Lower lobe of right lung (tissue), 2 donors: ENCODE data around the gene CD209. TPM values are rescaled to one million over a fixed set of nuclear protein-coding genes. Genes with fewer than 3 reads are reported as not detected.
A peak's percentile ranks its signal among the peaks of the same experiment; 100 is the strongest.

Experiments
- ATAC-seq, 2 donors: fragments of 200-7000 bp; cut with Tn5 transposase; one replicate each; pipeline ENCODE4 v1.9.1; 2020 to 2022; ENCODE audit warnings: mild to moderate bottlenecking in 2 of 2, moderate library complexity in 2 of 2
- DNase-seq: peaks from one replicate; pipeline ENCODE4 v3.0.0-alpha.2; 2020
- H3K27ac ChIP-seq: fragments of 200-600 bp; one replicate; pipeline ENCODE4 v1.8.0; 2022
- H3K27me3 ChIP-seq: fragments of 200-600 bp; one replicate; pipeline ENCODE4 v1.8.0; 2022; ENCODE audit warnings: low read depth
- H3K36me3 ChIP-seq: fragments of 200-600 bp; one replicate; pipeline ENCODE4 v1.8.0; 2022; ENCODE audit warnings: mild to moderate bottlenecking
- H3K4me1 ChIP-seq: fragments of 200-600 bp; one replicate; pipeline ENCODE4 v1.8.0; 2022
- H3K4me3 ChIP-seq: fragments of 200-600 bp; one replicate; pipeline ENCODE4 v1.8.0; 2022; ENCODE audit warnings: mild to moderate bottlenecking
- H3K9me3 ChIP-seq: fragments of 200-600 bp; one replicate; pipeline ENCODE4 v1.8.0; 2022
- intact Hi-C: fragments of 100-400 bp; cut with DNase I; formaldehyde crosslinking; loops from one replicate; pipeline ENCODE4 v1.11.0; 2022
- total RNA-seq: library from RNA; stranded (reverse); fragmentation: NEBNext Ultra II Directional; extraction: Animal tissue kit (Norgen Biotek cat#: 25700); gene quantifications from one replicate; pipeline ENCODE4 v1.2.1, GENCODE V29; 2021
- TF ChIP-seq, protein P1 (sequence below): fragments of 200-600 bp; IDR thresholded peaks from one replicate; pipeline ENCODE4 v1.8.0; 2022; ENCODE audit warnings: antibody characterized with exemption, mild to moderate bottlenecking
- donor health status: DM: no; HTN: yes; CAD: no; lungs with severe emphysema.

CD209 gene
- total RNA-seq, 1 donor from 2014 or later, result 18.8 TPM

DNA sequence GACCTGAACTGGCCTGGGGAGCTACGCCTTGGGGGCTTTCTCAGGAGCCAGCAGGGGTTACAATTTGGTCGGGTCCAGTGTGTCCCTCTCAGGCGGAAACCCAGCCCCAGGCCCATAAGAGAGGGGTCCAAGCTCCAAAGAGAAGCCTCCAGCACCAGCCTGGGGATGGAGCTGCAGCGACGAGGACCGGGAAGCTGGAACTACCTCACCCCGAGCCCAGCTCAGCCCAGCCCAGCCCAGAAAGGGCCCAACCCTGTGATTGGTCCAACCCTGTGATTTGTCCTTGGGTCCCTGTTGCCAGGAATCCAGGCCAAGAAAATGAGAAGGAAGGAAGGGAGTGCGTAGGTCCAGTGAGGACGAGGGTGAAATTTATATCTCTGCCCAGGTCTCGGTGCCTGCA, 39.8 kb upstream of the CD209 start:
- TF ChIP-seq, protein P1, sequence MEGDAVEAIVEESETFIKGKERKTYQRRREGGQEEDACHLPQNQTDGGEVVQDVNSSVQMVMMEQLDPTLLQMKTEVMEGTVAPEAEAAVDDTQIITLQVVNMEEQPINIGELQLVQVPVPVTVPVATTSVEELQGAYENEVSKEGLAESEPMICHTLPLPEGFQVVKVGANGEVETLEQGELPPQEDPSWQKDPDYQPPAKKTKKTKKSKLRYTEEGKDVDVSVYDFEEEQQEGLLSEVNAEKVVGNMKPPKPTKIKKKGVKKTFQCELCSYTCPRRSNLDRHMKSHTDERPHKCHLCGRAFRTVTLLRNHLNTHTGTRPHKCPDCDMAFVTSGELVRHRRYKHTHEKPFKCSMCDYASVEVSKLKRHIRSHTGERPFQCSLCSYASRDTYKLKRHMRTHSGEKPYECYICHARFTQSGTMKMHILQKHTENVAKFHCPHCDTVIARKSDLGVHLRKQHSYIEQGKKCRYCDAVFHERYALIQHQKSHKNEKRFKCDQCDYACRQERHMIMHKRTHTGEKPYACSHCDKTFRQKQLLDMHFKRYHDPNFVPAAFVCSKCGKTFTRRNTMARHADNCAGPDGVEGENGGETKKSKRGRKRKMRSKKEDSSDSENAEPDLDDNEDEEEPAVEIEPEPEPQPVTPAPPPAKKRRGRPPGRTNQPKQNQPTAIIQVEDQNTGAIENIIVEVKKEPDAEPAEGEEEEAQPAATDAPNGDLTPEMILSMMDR, result no peak
- peaks cover 41% of the 10 kb centered on the region for H3K27me3 ChIP-seq
- intact Hi-C loops, result no loop called here
- H3K9me3 ChIP-seq, result no peaks in the 10 kb centered on the region
- H3K36me3 ChIP-seq, result no peaks in the 10 kb centered on the region
- DNase-seq, result no peak
- ATAC-seq, result no peak
- H3K4me1 ChIP-seq, result peaks cover 12% of the 10 kb centered on the region
- no peak overlapping the region for H3K27ac ChIP-seq
- peak overlapping the region; percentile 29 for H3K4me3 ChIP-seq

DNA sequence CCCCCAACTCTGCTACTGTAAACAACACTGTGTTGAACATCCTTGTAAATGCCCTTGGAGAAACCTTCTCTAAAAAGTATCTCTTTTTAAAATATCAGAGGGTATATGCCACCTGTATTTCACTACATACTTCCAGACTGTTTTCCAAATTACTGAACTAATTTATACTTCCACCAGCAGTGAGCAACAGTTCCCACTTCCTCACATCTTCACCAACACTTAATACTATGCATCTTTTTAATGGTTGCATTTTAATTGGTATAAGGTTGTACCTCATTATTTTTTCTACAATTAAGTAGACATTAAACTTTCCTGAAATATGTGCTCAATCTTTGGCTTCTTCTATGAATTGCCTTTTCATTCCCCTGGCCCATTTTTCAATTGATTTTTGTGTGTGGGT, 37.5 kb upstream of the CD209 start:
- H3K36me3 ChIP-seq, result no peaks in the 10 kb centered on the region
- H3K4me3 ChIP-seq, result no peak overlapping the region
- H3K9me3 ChIP-seq, result no peaks in the 10 kb centered on the region
- ATAC-seq, result no peak
- H3K27me3 ChIP-seq, result peaks cover 31% of the 10 kb centered on the region
- TF ChIP-seq, protein P1, result no peak
- peaks cover 12% of the 10 kb centered on the region for H3K4me1 ChIP-seq
- DNase-seq, result no peak
- intact Hi-C loops, result no loop called here
- H3K27ac ChIP-seq, result no peak overlapping the region

DNA sequence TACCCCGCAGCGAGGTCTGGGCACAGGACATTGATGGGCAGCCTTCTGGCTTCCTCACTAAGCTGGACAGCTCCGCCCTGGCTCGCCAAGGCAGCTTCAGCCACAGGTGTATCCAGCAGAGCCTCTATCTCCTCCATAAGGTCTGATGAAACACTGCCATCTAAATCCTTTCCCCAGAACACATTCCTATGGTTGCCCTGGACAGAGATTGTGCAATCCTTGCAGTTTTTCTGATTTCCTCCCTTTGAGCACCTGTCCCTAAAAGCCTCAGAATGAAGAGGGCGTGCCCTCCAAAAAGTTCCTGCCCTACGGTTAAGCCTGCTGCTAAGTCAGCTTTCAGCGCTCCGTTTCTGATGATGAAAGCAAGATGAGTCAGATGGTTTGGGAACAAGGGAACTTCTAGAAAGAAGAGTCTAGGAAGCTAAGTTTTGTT, 36.7 kb upstream of the CD209 start:
- no peaks in the 10 kb centered on the region for H3K9me3 ChIP-seq
- no peak overlapping the region for H3K4me3 ChIP-seq
- peaks cover 23% of the 10 kb centered on the region for H3K27me3 ChIP-seq
- peaks cover 10% of the 10 kb centered on the region for H3K4me1 ChIP-seq
- DNase-seq (no peak), ATAC-seq (peak; percentile 87 to 91)
- H3K36me3 ChIP-seq, result no peaks in the 10 kb centered on the region
- H3K27ac ChIP-seq, result no peak overlapping the region
- TF ChIP-seq, protein P1, result no peak
- intact Hi-C loops, result no loop called here

DNA sequence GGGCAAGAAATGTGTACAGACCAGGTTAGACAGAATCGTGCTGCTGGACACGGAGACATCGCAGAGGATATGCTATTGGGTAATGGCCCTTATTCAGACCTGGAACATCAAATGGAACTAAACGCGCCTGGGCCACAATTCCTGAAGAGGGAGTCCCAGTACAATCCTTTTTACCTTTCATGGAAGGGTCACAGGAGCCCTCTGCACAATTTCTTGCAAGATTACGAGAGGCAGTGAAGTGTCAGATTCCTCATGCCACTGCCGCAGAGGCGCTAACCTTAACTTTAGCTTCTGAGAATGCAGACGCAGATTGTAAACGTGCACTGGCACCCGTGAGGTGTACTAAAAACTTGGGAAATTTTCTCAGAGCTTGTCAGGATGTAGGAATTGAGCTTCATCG, 33.8 kb upstream of the CD209 start:
- intact Hi-C loops, result no loop called here
- Histone ChIP-seq H3K9me3 (no peaks in the 10 kb centered on the region), H3K27ac (no peak overlapping the region), H3K27me3 (no peaks in the 10 kb centered on the region), H3K4me3 (no peak overlapping the region), H3K36me3 (no peaks in the 10 kb centered on the region), H3K4me1 (peaks cover 8% of the 10 kb centered on the region)
- no peak for DNase-seq
- ATAC-seq, result no peak
- TF ChIP-seq, protein P1, result no peak

DNA sequence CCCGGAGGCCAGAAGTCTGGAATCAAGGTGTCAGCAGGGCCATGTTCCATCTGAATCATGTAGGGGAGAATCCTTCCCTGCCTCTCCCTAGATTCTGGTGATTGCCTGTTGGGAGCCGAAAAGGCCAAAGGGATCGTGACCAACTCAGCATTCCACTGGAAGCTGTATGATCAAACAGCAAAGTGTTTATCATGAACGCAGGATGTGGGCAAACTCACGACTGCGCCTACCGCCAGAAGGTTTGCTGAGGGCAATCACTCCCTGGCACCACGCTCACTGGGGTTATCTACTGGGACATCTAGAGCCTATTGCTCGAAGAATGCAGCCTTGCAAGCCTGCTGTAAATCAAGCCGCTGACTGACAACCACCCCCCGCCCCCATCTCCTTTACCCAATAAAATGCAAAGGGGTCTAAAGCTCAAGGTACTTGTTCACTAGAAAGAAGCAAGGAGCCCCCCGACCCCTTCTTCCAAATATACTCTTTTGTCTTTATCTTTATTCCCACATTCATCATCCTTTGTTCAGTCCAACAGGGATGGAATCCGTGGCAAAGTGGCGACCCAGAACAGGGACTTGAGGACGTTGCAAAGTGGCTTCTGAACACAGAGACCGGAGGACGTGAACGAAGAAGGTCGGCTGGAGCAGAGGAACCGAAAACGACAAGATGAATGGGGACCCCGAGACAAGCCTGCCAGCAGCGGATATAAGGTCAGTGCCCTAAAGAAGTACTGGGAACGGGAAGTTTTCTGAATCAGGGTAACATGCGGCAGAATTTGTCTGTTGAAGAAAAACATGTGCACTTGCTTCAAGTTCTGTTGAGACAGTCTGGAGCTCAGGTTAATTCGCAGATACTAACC, 32.5 kb upstream of the CD209 start:
- no peak for ATAC-seq
- Histone ChIP-seq H3K9me3 (no peaks in the 10 kb centered on the region), H3K36me3 (no peaks in the 10 kb centered on the region), H3K27ac (no peak overlapping the region), H3K4me3 (no peak overlapping the region), H3K4me1 (peaks cover 8% of the 10 kb centered on the region), H3K27me3 (no peaks in the 10 kb centered on the region)
- TF ChIP-seq, protein P1, result no peak
- DNase-seq, result no peak
- intact Hi-C loops, result no loop called here
